Measurements from ENCODE around the gene PTPRE.
"Not testable (repeated sequence)": the region's sequence is repeated elsewhere in the genome, so short reads cannot be mapped to it uniquely, and the experiment has no call there.

Gene PTPRE

DNA sequence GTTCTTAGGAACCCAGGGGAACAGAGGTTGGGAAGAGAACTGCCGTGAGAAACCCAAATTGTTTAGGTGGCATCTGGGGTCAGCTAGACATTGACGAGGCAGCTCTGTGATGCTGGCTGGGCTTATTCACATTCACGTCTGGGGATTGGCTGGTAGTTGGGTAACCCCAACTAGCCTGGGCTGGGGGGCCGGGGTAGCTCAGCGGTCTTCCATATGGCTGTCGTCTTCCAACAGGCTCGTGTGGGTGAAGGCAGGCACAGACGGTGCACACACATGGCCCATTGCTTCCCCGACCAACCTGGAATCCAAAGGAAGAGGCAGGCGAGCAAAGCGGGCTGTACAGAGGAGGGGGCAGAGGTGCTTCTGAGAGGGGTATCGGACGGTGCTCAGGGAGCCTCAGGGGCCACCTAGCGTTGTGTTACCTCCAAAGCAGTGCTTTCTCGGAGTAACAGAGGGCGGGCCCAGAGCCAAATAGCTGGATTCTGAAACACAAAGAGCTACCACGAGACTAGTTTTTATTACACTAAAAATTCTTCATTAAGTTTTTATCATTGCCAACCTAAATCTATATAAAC, 184.8 kb downstream of the PTPRE start:
- Histone ChIP-seq H3K4me3 (ENCODE audit: low read length) (no peak overlapping the region), H3K36me3 (ENCODE audit: control insufficient read depth, insufficient read depth, low read length, severe bottlenecking) (no peaks in the 10 kb centered on the region), H3K9me3 (ENCODE audit: control insufficient read depth, low read length) (no peaks in the 10 kb centered on the region), H3K9ac (ENCODE audit: low read length) (no peak overlapping the region), H3K27me3 (replicated peaks; ENCODE audit: control insufficient read depth, insufficient read depth, low read length) (peaks cover 14% of the 10 kb centered on the region), H3K4me1 (ENCODE audit: control insufficient read depth, insufficient read depth, low read length) (no peaks in the 10 kb centered on the region)
- no peak for DNase-seq (ENCODE audit: low read depth)

DNA sequence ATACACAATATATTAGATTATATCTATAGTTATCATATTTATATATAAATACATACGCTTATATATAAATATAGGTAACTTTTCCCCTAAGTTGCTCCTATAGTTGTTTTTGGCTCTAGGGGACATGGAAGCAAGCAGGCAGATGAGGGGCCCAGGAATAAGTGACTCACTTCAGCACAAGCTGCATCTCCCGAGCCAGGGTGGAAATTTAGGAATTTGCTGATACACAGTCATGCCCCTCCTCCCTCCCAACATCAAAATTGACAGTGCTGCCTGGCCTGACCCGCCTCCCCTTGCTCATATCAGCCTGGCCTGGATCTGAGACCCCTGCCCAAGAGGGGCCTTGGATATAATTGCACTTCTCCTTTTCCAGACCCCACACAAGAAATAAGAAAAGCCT, 185.6 kb downstream of the PTPRE start:
- no peak overlapping the region for H3K4me3 ChIP-seq (ENCODE audit: low read length)
- H3K4me1 ChIP-seq (ENCODE audit: control insufficient read depth, insufficient read depth, low read length) = no peaks in the 10 kb centered on the region
- no peak overlapping the region for H3K9ac ChIP-seq (ENCODE audit: low read length)
- no peak for DNase-seq (ENCODE audit: low read depth)
- no peaks in the 10 kb centered on the region for H3K9me3 ChIP-seq (ENCODE audit: control insufficient read depth, low read length)
- H3K36me3 ChIP-seq (ENCODE audit: control insufficient read depth, insufficient read depth, low read length, severe bottlenecking) = no peaks in the 10 kb centered on the region
- H3K27me3 ChIP-seq (replicated peaks; ENCODE audit: control insufficient read depth, insufficient read depth, low read length) = peaks cover 14% of the 10 kb centered on the region

DNA sequence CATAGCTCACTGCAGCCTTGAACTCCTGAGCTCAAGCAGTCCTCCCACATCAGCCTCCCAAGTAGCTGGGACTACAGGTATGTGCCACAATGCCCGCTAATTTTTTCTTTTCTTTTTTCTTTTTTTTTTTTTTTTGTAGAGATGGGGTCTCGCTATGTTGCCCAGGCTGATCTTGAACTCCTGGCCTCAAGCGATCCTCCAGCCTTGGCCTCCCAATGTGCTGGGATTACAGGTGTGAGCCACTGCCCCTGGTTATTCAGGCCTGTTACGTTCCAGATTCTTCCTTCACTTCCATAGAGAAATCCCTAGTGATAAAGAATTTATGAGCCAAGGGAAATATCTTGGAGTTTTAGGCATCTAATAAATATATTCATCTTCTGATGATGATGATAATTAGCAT, 187.7 kb downstream of the PTPRE start:
- not testable (repeated sequence) for H3K4me3 ChIP-seq (ENCODE audit: low read length); H3K9ac ChIP-seq (ENCODE audit: low read length); H3K4me1 ChIP-seq (ENCODE audit: control insufficient read depth, insufficient read depth, low read length); H3K9me3 ChIP-seq (ENCODE audit: control insufficient read depth, low read length); DNase-seq (ENCODE audit: low read depth); H3K36me3 ChIP-seq (ENCODE audit: control insufficient read depth, insufficient read depth, low read length, severe bottlenecking)
- peaks cover 11% of the 10 kb centered on the region for H3K27me3 ChIP-seq (replicated peaks; ENCODE audit: control insufficient read depth, insufficient read depth, low read length)

DNA sequence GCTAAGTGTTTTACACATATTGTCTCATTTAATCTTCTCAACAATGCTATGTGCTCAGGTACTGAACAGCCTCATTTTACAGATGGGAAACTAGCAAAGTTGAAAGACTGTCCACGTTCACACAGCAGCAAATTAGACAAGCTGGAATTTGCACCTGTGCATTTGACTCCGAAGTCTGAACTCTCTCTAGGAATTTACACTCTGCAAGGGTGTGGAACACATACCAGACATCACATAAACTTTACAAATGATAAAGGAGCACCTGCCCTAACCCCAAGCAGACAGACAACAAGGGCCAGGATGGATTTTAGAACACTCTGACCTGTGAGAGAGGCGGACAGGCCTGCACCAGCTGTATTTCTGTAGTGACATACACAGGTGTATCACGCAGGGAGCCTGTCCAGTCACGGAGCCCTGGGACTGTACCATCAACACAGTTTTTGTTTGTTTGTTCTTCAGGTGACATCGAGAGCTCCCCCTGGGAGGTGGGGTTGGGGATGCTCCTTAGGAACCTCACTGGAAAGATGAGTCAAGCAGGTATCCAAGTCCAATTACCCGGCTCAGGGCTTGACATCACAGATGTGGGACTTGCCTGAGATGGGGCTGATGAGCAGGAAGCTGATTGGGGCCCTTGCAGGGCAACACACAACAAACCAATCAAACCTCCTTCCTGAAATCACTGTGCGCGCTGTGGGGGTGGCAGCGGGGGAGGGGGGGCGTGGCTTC, 188.3 kb downstream of the PTPRE start:
- no peaks in the 10 kb centered on the region for H3K9me3 ChIP-seq (ENCODE audit: control insufficient read depth, low read length)
- H3K27me3 ChIP-seq (replicated peaks; ENCODE audit: control insufficient read depth, insufficient read depth, low read length) = peaks cover 6% of the 10 kb centered on the region
- no peak overlapping the region for H3K9ac ChIP-seq (ENCODE audit: low read length)
- H3K4me1 ChIP-seq (ENCODE audit: control insufficient read depth, insufficient read depth, low read length) = no peaks in the 10 kb centered on the region
- no peaks in the 10 kb centered on the region for H3K36me3 ChIP-seq (ENCODE audit: control insufficient read depth, insufficient read depth, low read length, severe bottlenecking)
- no peak overlapping the region for H3K4me3 ChIP-seq (ENCODE audit: low read length)
- DNase-seq (ENCODE audit: low read depth) = no peak

DNA sequence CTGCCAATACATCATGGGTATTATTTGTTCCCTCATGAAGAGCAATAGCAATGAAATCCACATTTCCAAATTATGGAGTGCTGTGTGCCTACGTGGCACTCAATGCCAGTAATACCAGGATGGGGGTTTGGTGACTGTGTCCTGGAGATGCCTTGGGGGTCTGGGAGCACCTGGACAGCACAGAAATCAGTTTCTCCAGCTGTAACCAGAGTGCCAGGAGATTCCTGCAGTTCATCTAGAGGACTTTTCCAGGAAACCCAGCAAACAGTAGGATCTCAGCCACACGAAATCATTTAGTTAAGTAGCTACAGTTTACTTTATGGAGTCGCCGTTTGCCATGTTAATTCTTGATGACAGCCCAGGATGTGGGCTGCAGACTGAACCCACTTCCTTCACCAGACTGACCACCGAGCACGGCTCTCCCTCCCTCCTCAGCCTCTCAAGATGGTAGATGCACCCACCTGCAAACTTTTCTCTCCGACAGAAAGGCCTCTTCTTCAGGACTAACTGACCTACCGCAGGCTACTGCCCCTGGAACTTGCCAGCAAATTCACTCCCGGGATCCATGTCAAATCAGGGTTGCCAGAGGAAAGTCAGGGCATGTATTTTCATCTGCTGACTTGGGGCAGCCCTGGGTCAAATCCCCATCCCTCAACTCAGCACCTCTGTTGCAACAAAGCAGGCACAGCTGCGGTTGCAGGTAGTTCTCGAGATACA, 189.0 kb downstream of the PTPRE start:
- no peak overlapping the region for H3K4me3 ChIP-seq (ENCODE audit: low read length)
- H3K9ac ChIP-seq (ENCODE audit: low read length) = no peak overlapping the region
- no peaks in the 10 kb centered on the region for H3K9me3 ChIP-seq (ENCODE audit: control insufficient read depth, low read length)
- no peaks in the 10 kb centered on the region for H3K36me3 ChIP-seq (ENCODE audit: control insufficient read depth, insufficient read depth, low read length, severe bottlenecking)
- DNase-seq (ENCODE audit: low read depth) = no peak
- H3K4me1 ChIP-seq (ENCODE audit: control insufficient read depth, insufficient read depth, low read length) = no peaks in the 10 kb centered on the region
- H3K27me3 ChIP-seq (replicated peaks; ENCODE audit: control insufficient read depth, insufficient read depth, low read length) = no peaks in the 10 kb centered on the region

DNA sequence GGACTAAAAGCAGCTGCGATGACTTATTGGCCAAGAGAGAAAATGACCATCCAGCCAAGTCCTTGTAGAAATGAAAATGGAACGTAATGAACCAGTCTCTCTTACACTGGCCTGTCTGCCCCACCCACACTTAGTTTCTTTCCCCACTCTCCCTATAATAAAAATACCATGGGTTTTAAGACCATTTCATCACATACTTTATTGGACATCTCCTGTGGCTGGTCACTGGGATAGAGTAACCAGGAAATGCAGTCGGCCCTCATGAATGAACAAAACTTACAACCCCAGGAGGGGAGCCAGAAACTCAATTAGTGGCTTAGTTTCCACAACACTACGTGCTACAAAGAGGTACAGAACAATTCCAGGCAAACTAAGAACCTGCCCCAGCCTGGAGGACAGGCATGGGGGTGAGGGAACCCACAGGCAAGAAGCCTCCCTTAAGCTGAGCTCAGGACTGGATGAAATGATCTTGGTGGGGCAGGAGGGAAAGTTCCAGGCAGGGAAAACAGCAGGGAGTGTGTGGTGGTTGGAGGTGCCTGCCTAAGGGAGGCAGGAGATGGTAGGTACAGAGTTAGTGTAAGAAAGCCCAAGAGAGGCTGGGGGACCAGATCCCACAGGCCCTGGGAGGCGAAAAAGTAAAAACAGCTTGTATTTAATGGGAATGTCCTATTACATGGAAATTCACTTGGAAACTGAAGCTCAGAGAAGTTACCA, 189.7 kb downstream of the PTPRE start:
- no peak for DNase-seq (ENCODE audit: low read depth)
- H3K4me1 ChIP-seq (ENCODE audit: control insufficient read depth, insufficient read depth, low read length) = no peaks in the 10 kb centered on the region
- H3K4me3 ChIP-seq (ENCODE audit: low read length) = no peak overlapping the region
- H3K36me3 ChIP-seq (ENCODE audit: control insufficient read depth, insufficient read depth, low read length, severe bottlenecking) = no peaks in the 10 kb centered on the region
- no peaks in the 10 kb centered on the region for H3K9me3 ChIP-seq (ENCODE audit: control insufficient read depth, low read length)
- no peaks in the 10 kb centered on the region for H3K27me3 ChIP-seq (replicated peaks; ENCODE audit: control insufficient read depth, insufficient read depth, low read length)
- no peak overlapping the region for H3K9ac ChIP-seq (ENCODE audit: low read length)

DNA sequence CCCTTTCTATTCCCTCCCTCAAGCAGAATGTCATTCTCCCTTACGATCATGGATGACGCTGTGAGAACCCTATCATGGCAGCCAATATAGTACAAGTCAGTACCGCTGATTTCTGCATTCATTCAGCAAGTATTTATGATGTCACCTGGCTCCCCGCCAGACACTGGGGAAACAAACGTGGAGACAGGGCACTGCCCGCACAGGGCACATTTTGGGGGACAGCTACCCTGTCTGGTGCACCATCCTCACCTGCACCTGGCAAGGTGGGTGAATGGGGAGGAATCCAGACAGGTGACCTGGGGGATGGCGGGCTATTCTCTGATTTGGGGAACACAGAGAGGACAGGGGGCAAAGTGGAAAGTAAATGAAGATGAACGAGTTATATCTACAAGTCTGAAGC, 190.9 kb downstream of the PTPRE start:
- no peaks in the 10 kb centered on the region for H3K36me3 ChIP-seq (ENCODE audit: control insufficient read depth, insufficient read depth, low read length, severe bottlenecking)
- DNase-seq (ENCODE audit: low read depth) = no peak

DNA sequence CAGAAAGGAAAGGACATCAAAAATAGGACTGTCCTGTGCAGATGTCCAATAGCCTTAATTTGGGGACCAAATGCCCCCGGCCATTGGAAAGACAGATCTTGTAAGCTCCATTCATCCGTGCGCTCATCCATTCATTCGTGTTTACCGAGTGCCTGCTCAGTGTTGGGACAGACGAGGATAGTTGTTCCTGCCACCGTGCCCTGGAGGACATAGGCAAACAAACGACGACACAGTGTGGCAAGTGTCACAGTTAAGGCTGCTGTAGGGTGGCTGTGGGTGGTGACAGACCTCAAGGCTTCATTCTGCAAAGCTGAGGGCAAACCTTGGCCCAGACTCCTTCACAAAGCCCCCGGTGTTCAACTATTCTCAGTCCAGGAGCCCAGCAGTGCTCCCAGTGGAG, 191.7 kb downstream of the PTPRE start:
- DNase-seq (ENCODE audit: low read depth) = no peak
- no peak overlapping the region for H3K4me3 ChIP-seq (ENCODE audit: low read length)
- H3K4me1 ChIP-seq (ENCODE audit: control insufficient read depth, insufficient read depth, low read length) = no peaks in the 10 kb centered on the region
- H3K9ac ChIP-seq (ENCODE audit: low read length) = no peak overlapping the region
- H3K9me3 ChIP-seq (ENCODE audit: control insufficient read depth, low read length) = no peaks in the 10 kb centered on the region
- H3K27me3 ChIP-seq (replicated peaks; ENCODE audit: control insufficient read depth, insufficient read depth, low read length) = no peaks in the 10 kb centered on the region
- no peaks in the 10 kb centered on the region for H3K36me3 ChIP-seq (ENCODE audit: control insufficient read depth, insufficient read depth, low read length, severe bottlenecking)

More for the DNA sequence above, 190.9 kb downstream of the PTPRE start:
- Histone ChIP-seq H3K9me3 (ENCODE audit: control insufficient read depth, low read length) (no peaks in the 10 kb centered on the region), H3K4me1 (ENCODE audit: control insufficient read depth, insufficient read depth, low read length) (no peaks in the 10 kb centered on the region), H3K4me3 (ENCODE audit: low read length) (no peak overlapping the region), H3K9ac (ENCODE audit: low read length) (no peak overlapping the region), H3K27me3 (replicated peaks; ENCODE audit: control insufficient read depth, insufficient read depth, low read length) (no peaks in the 10 kb centered on the region)

DNA sequence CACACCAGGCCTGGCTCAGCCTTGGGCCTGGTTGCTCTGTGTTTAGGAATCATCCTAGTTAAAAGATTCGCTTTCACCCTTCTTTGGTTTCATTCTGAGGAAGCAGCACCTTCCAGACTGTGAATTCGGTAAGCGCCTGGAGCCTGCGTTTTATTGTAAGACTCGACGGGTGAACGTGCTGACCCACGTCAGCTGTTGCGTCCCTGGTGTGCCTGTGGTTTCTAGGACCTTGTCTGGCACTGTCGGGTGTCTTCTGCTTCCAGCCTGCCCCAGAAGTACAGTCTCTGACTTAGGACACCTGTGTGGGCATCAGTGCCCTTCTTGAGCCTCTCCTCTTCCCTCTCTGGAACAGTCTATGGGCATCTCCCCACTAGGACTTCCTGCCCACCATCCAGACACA, 193.0 kb downstream of the PTPRE start:
- no peaks in the 10 kb centered on the region for H3K36me3 ChIP-seq (ENCODE audit: control insufficient read depth, insufficient read depth, low read length, severe bottlenecking)
- H3K9me3 ChIP-seq (ENCODE audit: control insufficient read depth, low read length) = no peaks in the 10 kb centered on the region
- no peak overlapping the region for H3K4me3 ChIP-seq (ENCODE audit: low read length)
- no peak overlapping the region for H3K9ac ChIP-seq (ENCODE audit: low read length)
- H3K4me1 ChIP-seq (ENCODE audit: control insufficient read depth, insufficient read depth, low read length) = no peaks in the 10 kb centered on the region
- DNase-seq (ENCODE audit: low read depth) = no peak
- H3K27me3 ChIP-seq (replicated peaks; ENCODE audit: control insufficient read depth, insufficient read depth, low read length) = no peaks in the 10 kb centered on the region

DNA sequence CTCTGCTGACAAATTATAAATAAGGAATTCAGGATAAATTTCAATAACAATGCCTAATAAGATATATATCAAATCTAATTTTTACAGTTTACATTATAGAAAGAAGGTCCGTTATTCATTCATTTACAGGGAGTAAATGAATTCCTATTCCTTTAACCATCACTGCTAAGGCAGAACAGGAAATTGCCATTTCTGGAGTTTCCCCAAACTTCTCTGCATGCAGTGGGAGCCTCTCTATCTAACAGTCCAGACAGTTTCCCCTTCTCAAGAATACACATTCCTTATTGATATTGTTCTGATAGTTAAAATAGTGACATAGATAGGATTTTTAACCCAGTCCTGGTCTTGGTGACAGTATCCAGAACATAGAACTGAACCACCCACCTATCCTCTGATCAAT, 195.0 kb downstream of the PTPRE start:
- no peaks in the 10 kb centered on the region for H3K27me3 ChIP-seq (replicated peaks; ENCODE audit: control insufficient read depth, insufficient read depth, low read length)

DNA sequence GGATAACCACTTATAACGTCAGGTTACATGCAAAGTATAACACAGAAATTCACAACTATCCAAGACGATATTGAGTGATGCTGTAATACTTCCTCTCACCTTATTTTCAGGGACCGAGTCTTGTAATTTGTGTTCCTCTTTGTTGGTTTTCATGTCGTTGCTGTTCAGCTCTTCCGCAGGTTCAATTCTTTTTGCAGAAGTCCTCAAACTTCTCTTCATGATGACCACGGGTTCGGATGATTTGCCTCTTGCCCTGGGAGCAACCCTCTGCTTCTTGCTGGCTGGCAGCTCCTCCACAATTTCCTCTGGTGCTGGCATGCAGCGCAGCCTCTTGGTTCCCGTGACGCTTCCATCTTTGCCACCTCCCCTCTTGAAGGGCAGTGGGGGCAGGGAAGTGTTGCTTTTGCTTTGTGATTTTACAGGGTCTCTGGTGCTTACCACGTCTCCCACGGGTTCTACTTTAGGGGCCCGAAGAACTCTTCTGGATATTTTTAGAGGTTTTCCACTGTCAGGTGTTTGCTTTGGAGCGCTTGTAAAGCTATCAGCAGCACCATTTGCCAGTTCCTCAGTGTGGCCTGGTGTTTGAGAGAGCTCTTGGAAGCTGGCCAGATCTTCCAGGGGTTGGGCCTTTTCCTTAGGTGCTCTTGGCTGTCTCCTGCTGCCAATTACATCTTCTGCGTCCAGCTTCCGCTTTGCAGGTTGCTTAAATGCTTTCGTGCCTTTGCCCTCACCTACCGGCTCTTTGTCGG, 195.8 kb downstream of the PTPRE start:
- Histone ChIP-seq H3K4me3 (ENCODE audit: low read length) (no peak overlapping the region), H3K4me1 (ENCODE audit: control insufficient read depth, insufficient read depth, low read length) (no peaks in the 10 kb centered on the region), H3K36me3 (ENCODE audit: control insufficient read depth, insufficient read depth, low read length, severe bottlenecking) (no peaks in the 10 kb centered on the region), H3K27me3 (replicated peaks; ENCODE audit: control insufficient read depth, insufficient read depth, low read length) (no peaks in the 10 kb centered on the region), H3K9ac (ENCODE audit: low read length) (no peak overlapping the region), H3K9me3 (ENCODE audit: control insufficient read depth, low read length) (no peaks in the 10 kb centered on the region)
- no peak for DNase-seq (ENCODE audit: low read depth)

More for the DNA sequence above, 195.0 kb downstream of the PTPRE start:
- no peak overlapping the region for H3K9ac ChIP-seq (ENCODE audit: low read length)
- DNase-seq (ENCODE audit: low read depth) = no peak
- no peaks in the 10 kb centered on the region for H3K36me3 ChIP-seq (ENCODE audit: control insufficient read depth, insufficient read depth, low read length, severe bottlenecking)
- no peak overlapping the region for H3K4me3 ChIP-seq (ENCODE audit: low read length)
- H3K9me3 ChIP-seq (ENCODE audit: control insufficient read depth, low read length) = no peaks in the 10 kb centered on the region
- no peaks in the 10 kb centered on the region for H3K4me1 ChIP-seq (ENCODE audit: control insufficient read depth, insufficient read depth, low read length)
